Thymus (tissue), 11 donors: ENCODE measurements around the gene HMGCL. TPM values are rescaled to one million over a fixed set of nuclear protein-coding genes. Genes with fewer than 3 reads are reported as not detected.
"Not testable (repeated sequence)": the region's sequence is repeated elsewhere in the genome, so short reads cannot be mapped to it uniquely, and the experiment has no call there.

Source experiments
- DNase-seq, 9 donors: peaks; one replicate each; pipeline ENCODE4 v3.0.0-alpha.2; 2013; ENCODE audit warnings: low spot score in 9 of 9, low read depth in 6 of 9, missing footprints in 1 of 9
- H3K27ac ChIP-seq, 2 donors: one replicate each; pipeline ENCODE4 v1.5.1; 2013; ENCODE audit warnings: control low read depth in 1 of 2, low read depth in 1 of 2, low read length in 1 of 2, mild to moderate bottlenecking in 1 of 2, moderate library complexity in 1 of 2
- H3K27me3 ChIP-seq, 2 donors: one replicate each; pipeline ENCODE4 v1.5.1; 2013; ENCODE audit warnings: low read length in 1 of 2; ENCODE audit not compliant: control insufficient read depth in 2 of 2, insufficient read depth in 1 of 2
- H3K36me3 ChIP-seq, 2 donors: one replicate each; pipeline ENCODE4 v1.5.1; 2013; ENCODE audit warnings: low read length in 1 of 2, mild to moderate bottlenecking in 1 of 2, moderate library complexity in 1 of 2; ENCODE audit not compliant: control insufficient read depth in 2 of 2, insufficient read depth in 2 of 2
- H3K4me1 ChIP-seq, 2 donors: one replicate each; pipeline ENCODE4 v1.5.1; 2013; ENCODE audit warnings: low read length in 2 of 2; ENCODE audit not compliant: control insufficient read depth in 2 of 2, insufficient read depth in 2 of 2
- H3K4me3 ChIP-seq, 2 donors: one replicate each; pipeline ENCODE4 v1.5.1; 2013; ENCODE audit warnings: low read length in 2 of 2, control low read depth in 1 of 2, mild to moderate bottlenecking in 1 of 2
- H3K9me3 ChIP-seq, 2 donors: one replicate each; pipeline ENCODE4 v1.5.1; 2013; ENCODE audit warnings: low read length in 1 of 2, mild to moderate bottlenecking in 1 of 2; ENCODE audit not compliant: control insufficient read depth in 2 of 2, insufficient read depth in 1 of 2
- WGBS: extraction: QIAGEN DNeasy Blood & Tissue Kit; methylation state at CpG from one replicate; pipeline ENCODE4 v1.1.7; 2013; 5-methylcytosine and 5-hydroxymethylcytosine counted together
- polyA plus RNA-seq: library from polyadenylated mRNA; stranded (reverse); fragments of 200-250 nt; gene quantifications from one replicate; pipeline ENCODE4 v1.2.3, GENCODE V29; 2013
- total RNA-seq: library from RNA; stranded (reverse); fragments of 120-200 nt; gene quantifications from one replicate; pipeline ENCODE4 v1.2.4, GENCODE V29; 2013
- donor health status: healthy.

HMGCL gene
- total and polyA plus RNA-seq, 2 donors = 34.2 to 41.6 TPM

DNA sequence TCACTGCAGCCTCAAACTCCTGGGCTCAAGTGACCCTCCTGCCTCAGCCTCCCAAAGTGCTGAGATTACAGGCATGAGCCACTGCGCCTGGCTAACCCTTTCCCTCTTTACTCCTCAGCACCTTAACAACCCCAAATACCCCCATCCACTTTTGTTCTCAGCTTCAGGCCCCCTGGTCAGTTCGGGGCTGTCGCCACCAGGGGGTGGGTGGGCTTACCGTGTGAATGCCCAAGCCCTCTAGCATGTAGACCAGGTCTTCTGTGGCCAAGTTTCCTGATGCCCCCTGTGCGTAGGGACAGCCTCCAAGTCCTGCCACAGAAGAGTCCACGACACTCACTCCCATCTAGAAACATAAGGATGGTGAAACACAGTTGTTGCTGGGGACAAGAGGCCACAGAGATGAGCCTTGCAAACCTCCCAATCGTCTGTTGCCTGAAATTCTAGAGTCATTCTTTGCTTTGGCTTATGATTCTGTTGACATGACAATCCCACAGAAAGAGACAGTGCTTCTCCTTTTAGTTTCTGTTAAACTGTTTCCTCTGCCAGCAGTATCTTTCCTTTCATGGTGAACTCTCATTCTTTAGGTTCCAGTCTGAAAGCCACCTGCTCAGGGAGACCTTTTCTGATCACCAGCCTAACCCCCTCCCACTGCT is 20.9 kb downstream of the HMGCL start:
- peak overlapping the region in 1 of 2 donors; percentile 26 for H3K27ac ChIP-seq
- peaks cover 6 to 33% of the 10 kb centered on the region in 2 donors for H3K4me1 ChIP-seq
- H3K36me3 ChIP-seq = peaks cover 14 to 28% of the 10 kb centered on the region in 2 donors
- H3K9me3 ChIP-seq = peaks cover 0 to 4% of the 10 kb centered on the region in 2 donors
- 89% methylated on average over 7 of the region's 7 CpGs for WGBS
- H3K4me3 ChIP-seq = no peak overlapping the region
- no peaks in the 10 kb centered on the region for H3K27me3 ChIP-seq
- DNase-seq = no peak

DNA sequence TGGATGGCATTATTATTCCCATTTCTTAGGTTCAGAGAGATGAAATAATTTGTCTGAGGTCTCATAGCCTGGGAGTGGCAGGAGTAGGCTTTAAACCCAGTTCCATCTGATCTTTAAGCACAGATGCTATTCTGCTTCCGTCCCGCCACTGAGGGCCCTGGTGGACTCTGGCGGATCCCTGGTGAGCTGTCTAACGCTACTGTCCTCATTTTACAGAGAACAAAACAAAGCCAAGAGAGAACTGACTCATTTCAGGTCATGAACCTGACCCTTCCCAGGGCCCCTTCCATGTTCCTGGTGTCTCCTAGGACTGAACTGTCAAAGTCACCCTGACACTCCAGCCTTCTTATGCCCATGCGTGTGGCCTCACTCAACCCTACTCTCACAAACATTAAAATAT is 21.6 kb downstream of the HMGCL start:
- Histone ChIP-seq H3K9me3 (peaks cover 0 to 4% of the 10 kb centered on the region in 2 donors), H3K36me3 (peaks cover 16 to 29% of the 10 kb centered on the region in 2 donors), H3K4me3 (no peak overlapping the region), H3K27ac (no peak overlapping the region), H3K4me1 (peaks cover 8 to 35% of the 10 kb centered on the region in 2 donors), H3K27me3 (no peaks in the 10 kb centered on the region)
- WGBS = 97% methylated on average over 5 of the region's 5 CpGs
- DNase-seq = no peak

DNA sequence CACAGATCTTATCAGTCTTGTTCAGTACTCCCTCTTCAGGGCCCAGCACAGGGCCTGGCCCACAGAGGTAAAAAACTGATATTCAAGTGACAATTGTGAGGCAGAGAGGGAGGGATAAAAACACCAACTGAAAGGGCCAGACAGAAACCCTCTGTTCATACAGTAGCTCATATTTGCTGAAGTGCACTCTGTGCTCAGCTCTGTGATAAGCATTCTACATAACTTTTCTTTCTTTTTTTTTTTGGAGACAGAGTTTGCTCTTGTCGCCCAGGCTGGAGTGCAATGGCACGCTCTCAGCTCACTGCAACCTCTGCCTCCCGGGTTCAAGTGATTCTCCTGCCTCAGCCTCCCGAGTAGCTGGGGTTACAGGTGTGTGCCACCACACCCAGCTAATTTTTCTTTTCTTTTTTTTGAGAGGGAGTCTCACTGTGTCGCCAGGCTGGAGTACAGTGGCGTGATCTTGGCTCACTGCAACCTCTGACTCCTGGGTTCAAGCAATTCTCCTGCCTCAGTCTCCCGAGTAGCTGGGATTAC is 22.4 kb downstream of the HMGCL start:
- not testable (repeated sequence) for H3K4me3 ChIP-seq, H3K27ac ChIP-seq, DNase-seq, H3K9me3 ChIP-seq, H3K27me3 ChIP-seq
- H3K36me3 ChIP-seq = peaks cover 17 to 32% of the 10 kb centered on the region in 2 donors
- 95% methylated on average over 7 of the region's 7 CpGs for WGBS
- peaks cover 8 to 35% of the 10 kb centered on the region in 2 donors for H3K4me1 ChIP-seq

DNA sequence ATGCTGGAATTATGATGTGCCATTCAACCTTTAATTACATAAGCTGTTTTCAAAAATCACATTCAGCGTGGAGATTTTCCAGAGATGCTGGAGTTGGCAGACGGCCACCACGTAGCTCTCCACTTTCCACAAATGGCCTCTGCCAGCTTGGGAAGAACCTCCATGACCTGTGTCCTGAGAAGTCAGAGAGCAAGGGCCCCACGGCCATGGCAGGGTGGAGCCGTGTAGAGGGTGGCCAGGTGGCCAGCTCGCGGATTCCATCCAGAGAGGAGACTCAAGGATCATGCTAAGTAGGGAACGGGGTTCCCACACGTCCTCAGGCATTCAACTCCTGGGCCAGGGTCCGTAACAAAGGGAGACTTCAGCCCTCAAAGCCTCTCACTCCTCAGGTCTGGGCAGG is 23.4 kb downstream of the HMGCL start:
- no peak overlapping the region for H3K27ac ChIP-seq
- 86% methylated on average over 10 of the region's 10 CpGs for WGBS
- H3K9me3 ChIP-seq = no peaks in the 10 kb centered on the region
- no peaks in the 10 kb centered on the region for H3K27me3 ChIP-seq
- peaks cover 8 to 30% of the 10 kb centered on the region in 2 donors for H3K4me1 ChIP-seq
- DNase-seq = no peak
- H3K36me3 ChIP-seq = peaks cover 22 to 34% of the 10 kb centered on the region in 2 donors
- H3K4me3 ChIP-seq = no peak overlapping the region

DNA sequence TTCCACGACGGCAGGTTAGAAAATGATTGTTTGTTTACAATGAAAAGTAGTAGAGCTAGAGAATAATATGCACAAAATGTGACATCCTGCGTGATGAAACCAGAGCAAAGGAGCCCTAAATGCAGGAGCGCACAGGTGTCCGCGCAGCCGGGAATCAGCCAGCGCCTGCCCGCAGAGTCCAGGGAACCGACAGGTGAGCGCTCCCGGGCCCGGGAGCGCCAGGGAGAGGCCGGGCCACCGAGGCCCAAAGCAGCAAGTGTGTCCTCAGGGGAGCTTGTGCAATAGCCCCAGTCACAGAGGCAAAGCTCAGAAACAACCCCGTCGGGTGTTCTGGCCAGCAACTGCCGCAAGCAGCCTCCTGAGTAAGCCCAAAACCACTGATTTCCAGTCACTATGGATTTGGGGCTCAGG is 23.9 kb downstream of the HMGCL start:
- peak overlapping the region; percentile 50 to 82 for H3K4me3 ChIP-seq
- no peaks in the 10 kb centered on the region for H3K27me3 ChIP-seq
- no peaks in the 10 kb centered on the region for H3K9me3 ChIP-seq
- peaks cover 8 to 30% of the 10 kb centered on the region in 2 donors for H3K4me1 ChIP-seq
- 57% methylated on average over 19 of the region's 19 CpGs for WGBS
- H3K36me3 ChIP-seq = peaks cover 27 to 37% of the 10 kb centered on the region in 2 donors
- peak overlapping the region; percentile 75 to 80 for H3K27ac ChIP-seq
- DNase-seq = no peak

DNA sequence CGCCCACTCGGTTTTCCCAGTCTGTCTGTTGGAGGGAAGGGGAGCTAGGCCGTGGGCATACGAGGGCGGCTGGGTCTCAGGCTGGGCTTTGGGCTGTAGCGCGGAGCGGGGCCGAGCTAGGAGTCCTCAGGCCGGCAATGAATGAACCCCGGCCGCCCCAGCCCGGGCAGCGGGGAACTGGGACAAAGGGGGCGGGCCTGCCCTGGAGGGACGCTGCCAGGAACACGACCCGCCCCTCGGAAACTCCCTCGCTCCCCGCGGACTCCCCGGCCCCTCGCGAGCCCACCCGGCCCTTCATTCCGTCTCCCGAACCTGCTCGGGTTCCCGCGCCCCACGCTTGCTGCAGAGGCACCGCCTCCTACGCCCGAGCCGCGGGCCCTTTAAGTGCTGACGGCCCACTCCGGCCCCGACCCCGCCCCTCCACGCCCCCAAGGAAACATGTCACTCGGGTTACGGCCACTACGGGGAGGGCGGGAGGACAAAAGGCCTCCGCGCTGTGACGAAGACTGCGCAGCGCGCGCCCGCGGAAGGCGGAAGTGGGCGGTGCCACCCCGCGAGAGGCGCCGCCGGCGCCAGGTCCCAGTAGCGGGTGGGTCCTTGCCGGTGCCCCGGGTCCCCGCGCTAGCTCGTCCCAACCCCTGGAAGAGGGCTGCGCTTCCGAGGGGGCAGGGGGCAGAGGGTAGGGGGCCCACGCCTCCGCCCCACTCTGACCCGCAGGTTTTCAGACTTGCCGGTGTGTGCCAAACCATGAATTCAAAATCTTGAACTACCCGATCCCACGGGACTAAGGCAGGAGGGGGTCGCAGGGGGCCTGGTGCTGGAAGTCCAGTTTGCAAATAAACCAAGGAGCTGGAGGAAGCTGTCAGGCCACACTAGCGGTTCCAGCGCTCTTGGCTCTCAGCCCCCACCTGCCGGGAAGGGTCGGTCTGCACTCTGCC is 24.6 kb downstream of the HMGCL start, which contains the start of gene GALE:
TSS of gene GALE (minus strand) at position 355 of the 938 bp plus-strand sequence. CDS start 1,747 bp downstream, outside the sequence.
- under 1% methylated on average over 82 of the region's 82 CpGs for WGBS
- Histone ChIP-seq H3K9me3 (no peaks in the 10 kb centered on the region), H3K36me3 (peaks cover 34 to 40% of the 10 kb centered on the region in 2 donors), H3K27ac (peak within 1 kb of the TSS; percentile 75 to 80), H3K4me3 (peak within 1 kb of the TSS; percentile 50 to 82), H3K4me1 (peaks cover 8 to 30% of the 10 kb centered on the region in 2 donors), H3K27me3 (no peaks in the 10 kb centered on the region)
- DNase-seq = peak; percentile 91 to 99 (median 97)

DNA sequence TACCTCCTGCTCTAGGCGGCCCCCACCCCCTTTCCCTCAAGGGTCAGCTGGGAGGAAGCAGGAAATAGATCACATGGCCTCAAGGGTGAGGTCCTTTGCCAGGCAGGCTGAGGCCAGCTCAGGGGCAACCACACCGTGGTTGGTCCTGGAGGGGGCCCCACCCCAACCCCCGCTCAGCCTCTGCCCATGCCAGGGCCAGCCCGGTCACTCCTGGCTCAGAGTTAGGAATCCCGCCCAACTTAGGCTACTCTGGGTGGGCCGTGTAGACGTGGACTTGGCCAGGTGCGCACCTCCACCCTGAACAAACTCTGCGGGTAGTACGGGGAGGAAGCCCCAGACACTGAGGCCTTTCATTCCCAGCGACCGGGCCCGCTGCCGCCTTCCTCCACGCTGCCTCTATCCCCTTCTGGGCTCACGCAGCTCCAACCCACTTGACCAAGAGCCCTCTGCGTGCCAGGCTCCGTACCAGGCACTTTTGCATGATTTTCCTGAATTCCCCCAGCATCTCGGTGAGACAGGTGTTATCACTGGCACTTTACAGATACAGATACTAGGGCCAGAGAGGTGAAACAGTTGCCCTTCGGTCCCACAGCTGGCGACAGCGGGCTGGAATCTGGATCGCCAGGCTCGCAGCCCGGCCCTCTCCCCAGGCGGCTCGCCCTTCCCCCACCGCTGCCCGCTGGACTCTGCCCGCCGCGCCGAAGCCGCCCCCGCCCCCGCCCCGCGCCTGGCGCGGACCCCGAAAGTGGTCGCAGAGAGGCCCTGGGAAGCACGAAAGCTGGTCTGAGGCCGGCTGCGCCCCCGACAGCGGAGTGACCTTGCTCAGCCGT is 25.4 kb downstream of the HMGCL start:
- WGBS = 5% methylated on average over 48 of the region's 48 CpGs
- H3K36me3 ChIP-seq = peaks cover 39 to 41% of the 10 kb centered on the region in 2 donors
- H3K4me1 ChIP-seq = peaks cover 8 to 30% of the 10 kb centered on the region in 2 donors
- peak overlapping the region; percentile 50 to 82 for H3K4me3 ChIP-seq
- H3K27ac ChIP-seq = peak overlapping the region; percentile 64 to 74
- DNase-seq = no peak
- no peaks in the 10 kb centered on the region for H3K27me3 ChIP-seq
- no peaks in the 10 kb centered on the region for H3K9me3 ChIP-seq

DNA sequence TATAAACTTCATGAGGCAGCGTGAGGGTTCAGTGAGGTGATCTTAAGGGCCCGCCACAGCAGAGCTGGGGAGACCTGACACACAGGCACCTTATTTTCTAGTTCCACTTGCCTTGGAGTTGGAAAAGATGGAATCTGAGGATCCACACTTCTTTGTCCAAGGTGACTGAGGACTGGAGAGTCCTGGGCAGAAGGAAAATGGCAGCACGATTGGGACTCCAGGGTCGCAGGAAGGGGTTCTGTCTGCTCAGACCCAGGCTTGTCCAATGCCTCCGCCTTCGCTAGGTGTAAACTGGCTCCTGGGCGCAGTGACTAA is 26.0 kb downstream of the HMGCL start:
- Histone ChIP-seq H3K27ac (peak overlapping the region in 1 of 2 donors; percentile 70), H3K4me1 (peaks cover 8 to 29% of the 10 kb centered on the region in 2 donors), H3K27me3 (no peaks in the 10 kb centered on the region), H3K4me3 (no peak overlapping the region), H3K9me3 (no peaks in the 10 kb centered on the region), H3K36me3 (peaks cover 45 to 46% of the 10 kb centered on the region in 2 donors)
- DNase-seq = no peak
- WGBS = 91% methylated on average over 7 of the region's 7 CpGs
